ENCODE results near the gene IL1RL2.

IL1RL2 gene

DNA sequence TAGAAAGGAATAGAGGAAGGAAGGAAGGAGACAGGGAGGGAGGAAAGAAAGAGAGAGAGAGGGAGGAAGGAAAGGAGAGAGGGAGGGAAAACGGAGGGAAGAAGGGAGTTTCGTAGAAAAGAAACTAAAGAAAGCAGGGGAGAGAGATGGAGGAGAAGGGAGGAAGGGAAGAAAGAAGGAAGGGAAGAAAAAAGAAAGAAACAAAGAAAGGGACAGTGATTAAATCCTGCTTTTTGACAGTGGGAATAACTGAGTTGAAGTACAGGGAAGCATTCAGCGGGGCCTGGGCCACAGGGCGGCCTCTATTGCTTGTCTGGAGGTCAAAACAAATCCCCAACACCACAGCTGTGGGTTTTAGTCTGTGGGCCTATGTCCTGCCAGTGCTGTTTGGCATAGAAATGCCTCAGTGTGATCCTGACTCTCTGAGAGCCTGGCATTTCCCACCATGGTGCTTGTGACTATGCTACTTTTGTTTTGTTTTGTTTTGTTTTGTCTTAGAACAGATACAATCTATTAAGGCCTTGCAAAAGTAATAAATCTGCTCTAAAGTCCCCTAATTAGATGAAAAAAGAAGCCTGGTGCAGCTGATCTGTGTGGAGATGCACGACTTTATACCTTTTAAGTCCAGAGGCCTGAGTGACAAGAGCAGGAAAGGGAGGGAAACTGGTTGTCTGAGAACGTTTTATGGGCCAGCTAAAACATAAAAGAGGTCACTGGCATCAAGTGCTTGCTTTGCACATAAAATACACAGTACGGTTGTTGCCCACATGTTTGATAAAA lies 40.0 kb downstream of the IL1RL2 start:
- no peaks in the 10 kb centered on the region for H3K9me3 ChIP-seq (ENCODE audit: low read length)
- no peaks in the 10 kb centered on the region for H3K27me3 ChIP-seq (ENCODE audit: insufficient read depth, low read length)
- H3K4me1 ChIP-seq (ENCODE audit: insufficient read depth, low read length): peaks cover 2% of the 10 kb centered on the region
- no peak overlapping the region for H3K4me3 ChIP-seq (ENCODE audit: low read length)
- no peak overlapping the region for H2AFZ ChIP-seq (ENCODE audit: low read depth, low read length)
- no peaks in the 10 kb centered on the region for H3K36me3 ChIP-seq (ENCODE audit: insufficient read depth, low read length)

DNA sequence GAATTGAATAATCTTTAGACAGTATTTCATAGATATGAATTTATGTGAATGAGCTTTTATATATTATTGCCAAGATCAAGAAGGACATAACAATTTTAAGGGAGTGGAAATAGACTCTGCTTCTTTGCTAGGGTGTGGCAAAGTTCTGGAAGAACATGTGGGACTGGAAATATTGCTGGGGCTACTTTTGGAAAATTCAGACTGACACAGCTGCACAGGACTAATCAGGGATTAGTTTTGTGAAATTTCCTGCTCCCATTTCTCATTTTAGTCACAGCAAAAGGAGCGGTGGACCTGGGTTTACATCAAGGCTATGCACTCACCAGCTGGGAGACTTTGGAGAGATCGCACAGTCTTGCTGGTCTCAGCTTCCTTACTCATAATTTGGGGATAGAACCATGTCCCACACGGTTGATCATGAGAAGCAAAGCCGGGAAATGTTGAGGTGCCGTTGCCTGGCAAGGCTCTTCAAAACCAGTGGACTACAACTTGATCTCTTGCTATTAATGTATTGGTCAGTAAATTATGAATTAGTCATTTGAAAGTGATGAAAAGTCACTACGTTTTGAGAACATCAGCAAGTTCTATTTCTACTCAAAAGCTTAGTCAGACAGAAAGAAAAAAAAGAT lies 42.4 kb downstream of the IL1RL2 start:
- Histone ChIP-seq H2AFZ (ENCODE audit: low read depth, low read length) (no peak overlapping the region), H3K4me3 (ENCODE audit: low read length) (no peak overlapping the region), H3K4me1 (ENCODE audit: insufficient read depth, low read length) (peaks cover 2% of the 10 kb centered on the region), H3K9me3 (ENCODE audit: low read length) (no peaks in the 10 kb centered on the region), H3K27me3 (ENCODE audit: insufficient read depth, low read length) (no peaks in the 10 kb centered on the region), H3K36me3 (ENCODE audit: insufficient read depth, low read length) (no peaks in the 10 kb centered on the region)

DNA sequence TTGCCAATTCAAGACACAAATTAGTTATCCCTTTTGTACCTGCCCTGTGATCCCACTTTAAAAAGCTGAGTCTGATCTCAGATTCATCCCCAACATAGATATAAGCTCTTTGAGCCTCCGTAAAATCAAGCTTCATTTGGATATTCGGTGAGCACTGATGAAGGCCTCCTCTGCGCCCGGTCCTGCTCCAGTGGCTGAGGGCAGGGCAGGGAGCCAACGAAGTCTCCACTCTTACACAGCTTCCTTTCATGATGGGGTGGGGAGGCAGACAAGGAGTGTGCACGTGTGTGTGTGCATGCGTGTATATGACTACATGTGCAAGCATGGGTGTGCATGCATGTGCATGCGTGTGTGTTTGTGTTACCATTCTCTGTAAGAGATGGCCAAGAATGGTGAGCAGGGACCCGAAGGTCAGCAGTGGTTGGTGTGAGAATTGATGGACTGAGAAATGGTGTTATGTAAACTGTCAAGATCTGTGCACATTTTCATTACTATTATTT lies 43.6 kb downstream of the IL1RL2 start:
- Histone ChIP-seq H3K9me3 (ENCODE audit: low read length) (no peaks in the 10 kb centered on the region), H3K27me3 (ENCODE audit: insufficient read depth, low read length) (no peaks in the 10 kb centered on the region), H2AFZ (ENCODE audit: low read depth, low read length) (no peak overlapping the region), H3K36me3 (ENCODE audit: insufficient read depth, low read length) (no peaks in the 10 kb centered on the region), H3K4me1 (ENCODE audit: insufficient read depth, low read length) (peaks cover 2% of the 10 kb centered on the region), H3K4me3 (ENCODE audit: low read length) (no peak overlapping the region)

- no peaks in the 10 kb centered on the region for H3K9me3 ChIP-seq (ENCODE audit: low read length)
- H2AFZ ChIP-seq (ENCODE audit: low read depth, low read length): no peak overlapping the region
- no peaks in the 10 kb centered on the region for H3K27me3 ChIP-seq (ENCODE audit: insufficient read depth, low read length)
- H3K36me3 ChIP-seq (ENCODE audit: insufficient read depth, low read length): no peaks in the 10 kb centered on the region
- H3K4me1 ChIP-seq (ENCODE audit: insufficient read depth, low read length): no peaks in the 10 kb centered on the region
- no peak overlapping the region for H3K4me3 ChIP-seq (ENCODE audit: low read length)
Observed at GRCh38 chr2:102233132-102233884, 46.5 kb downstream of the IL1RL2 start.

DNA sequence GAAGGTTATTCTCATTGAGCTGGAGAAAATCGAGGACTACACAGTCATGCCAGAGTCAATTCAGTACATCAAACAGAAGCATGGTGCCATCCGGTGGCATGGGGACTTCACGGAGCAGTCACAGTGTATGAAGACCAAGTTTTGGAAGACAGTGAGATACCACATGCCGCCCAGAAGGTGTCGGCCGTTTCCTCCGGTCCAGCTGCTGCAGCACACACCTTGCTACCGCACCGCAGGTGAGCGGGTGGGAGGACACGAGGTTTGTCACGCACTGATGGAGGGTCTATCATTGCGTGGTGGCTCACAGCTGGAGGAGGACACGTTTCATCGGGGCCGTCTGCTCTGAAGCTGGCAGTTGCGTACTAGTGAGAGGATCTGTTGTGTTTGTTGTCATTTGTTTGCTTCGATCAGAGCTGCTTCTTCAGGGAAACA lies 48.2 kb downstream of the IL1RL2 start:
- Histone ChIP-seq H3K9me3 (ENCODE audit: low read length) (no peaks in the 10 kb centered on the region), H3K27me3 (ENCODE audit: insufficient read depth, low read length) (no peaks in the 10 kb centered on the region), H3K4me1 (ENCODE audit: insufficient read depth, low read length) (no peaks in the 10 kb centered on the region), H3K4me3 (ENCODE audit: low read length) (no peak overlapping the region), H2AFZ (ENCODE audit: low read depth, low read length) (no peak overlapping the region), H3K36me3 (ENCODE audit: insufficient read depth, low read length) (no peaks in the 10 kb centered on the region)

GRCh38 chr2:102235491-102235890 lies 48.7 kb downstream of the IL1RL2 start:
- no peaks in the 10 kb centered on the region for H3K9me3 ChIP-seq (ENCODE audit: low read length)
- no peak overlapping the region for H2AFZ ChIP-seq (ENCODE audit: low read depth, low read length)
- no peaks in the 10 kb centered on the region for H3K4me1 ChIP-seq (ENCODE audit: insufficient read depth, low read length)
- no peaks in the 10 kb centered on the region for H3K36me3 ChIP-seq (ENCODE audit: insufficient read depth, low read length)
- no peak overlapping the region for H3K4me3 ChIP-seq (ENCODE audit: low read length)
- no peaks in the 10 kb centered on the region for H3K27me3 ChIP-seq (ENCODE audit: insufficient read depth, low read length)

- no peaks in the 10 kb centered on the region for H3K27me3 ChIP-seq (ENCODE audit: insufficient read depth, low read length)
- no peaks in the 10 kb centered on the region for H3K9me3 ChIP-seq (ENCODE audit: low read length)
- no peak overlapping the region for H3K4me3 ChIP-seq (ENCODE audit: low read length)
- H3K36me3 ChIP-seq (ENCODE audit: insufficient read depth, low read length): no peaks in the 10 kb centered on the region
- no peak overlapping the region for H2AFZ ChIP-seq (ENCODE audit: low read depth, low read length)
- no peaks in the 10 kb centered on the region for H3K4me1 ChIP-seq (ENCODE audit: insufficient read depth, low read length)
Observed at GRCh38 chr2:102236132-102236531, 49.3 kb downstream of the IL1RL2 start.

DNA sequence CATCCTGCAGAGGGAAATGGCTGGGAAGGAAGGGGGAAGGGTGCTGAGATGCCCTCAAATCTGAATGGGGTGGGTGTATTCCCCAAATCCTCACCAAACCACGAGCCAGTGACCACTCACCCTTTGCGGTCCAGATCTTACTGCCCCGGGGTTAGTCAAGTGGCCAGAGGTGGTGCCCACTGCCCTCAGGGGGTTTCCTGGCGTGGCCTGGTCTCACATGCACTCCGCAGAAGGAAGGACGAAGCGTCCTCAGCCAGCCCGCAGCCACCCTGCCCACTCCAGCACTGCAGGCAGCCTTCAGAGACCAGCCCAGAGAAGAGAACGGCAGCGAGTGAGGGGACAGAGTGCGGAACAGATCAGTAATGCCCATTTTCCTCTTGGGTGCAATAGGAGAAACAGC lies 50.4 kb downstream of the IL1RL2 start:
- Histone ChIP-seq H2AFZ (ENCODE audit: low read depth, low read length) (no peak overlapping the region), H3K9me3 (ENCODE audit: low read length) (no peaks in the 10 kb centered on the region), H3K36me3 (ENCODE audit: insufficient read depth, low read length) (no peaks in the 10 kb centered on the region), H3K4me1 (ENCODE audit: insufficient read depth, low read length) (no peaks in the 10 kb centered on the region), H3K4me3 (ENCODE audit: low read length) (no peak overlapping the region), H3K27me3 (ENCODE audit: insufficient read depth, low read length) (no peaks in the 10 kb centered on the region)

GRCh38 chr2:102238039-102238756 lies 51.4 kb downstream of the IL1RL2 start:
- H3K4me1 ChIP-seq (ENCODE audit: insufficient read depth, low read length): no peaks in the 10 kb centered on the region
- H3K36me3 ChIP-seq (ENCODE audit: insufficient read depth, low read length): no peaks in the 10 kb centered on the region
- H3K9me3 ChIP-seq (ENCODE audit: low read length): no peaks in the 10 kb centered on the region
- no peaks in the 10 kb centered on the region for H3K27me3 ChIP-seq (ENCODE audit: insufficient read depth, low read length)
- no peak overlapping the region for H3K4me3 ChIP-seq (ENCODE audit: low read length)
- H2AFZ ChIP-seq (ENCODE audit: low read depth, low read length): no peak overlapping the region

DNA sequence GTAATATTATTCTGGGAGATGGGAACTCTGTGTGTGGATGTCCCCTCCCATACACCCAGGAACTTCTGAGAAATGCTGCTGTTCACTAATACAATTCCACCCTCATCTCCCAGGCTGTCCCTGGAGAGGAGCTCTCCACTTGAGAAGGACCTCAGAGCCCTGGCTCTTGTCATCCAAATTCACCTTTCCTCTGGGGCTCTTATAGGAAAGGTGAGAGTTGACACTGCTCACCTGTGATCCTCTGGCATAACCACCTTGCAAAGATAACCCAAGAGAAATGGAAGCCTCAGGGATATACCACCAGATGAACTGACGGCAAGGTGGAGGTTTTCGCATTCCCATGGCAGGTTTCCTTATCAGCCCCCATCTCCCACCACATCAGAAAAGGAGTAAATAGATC lies 52.0 kb downstream of the IL1RL2 start:
- Histone ChIP-seq H3K27me3 (ENCODE audit: insufficient read depth, low read length) (no peaks in the 10 kb centered on the region), H3K4me1 (ENCODE audit: insufficient read depth, low read length) (no peaks in the 10 kb centered on the region), H3K36me3 (ENCODE audit: insufficient read depth, low read length) (no peaks in the 10 kb centered on the region), H3K4me3 (ENCODE audit: low read length) (no peak overlapping the region), H2AFZ (ENCODE audit: low read depth, low read length) (no peak overlapping the region), H3K9me3 (ENCODE audit: low read length) (no peaks in the 10 kb centered on the region)

GRCh38 chr2:102239344-102239743 lies 52.5 kb downstream of the IL1RL2 start:
- no peaks in the 10 kb centered on the region for H3K4me1 ChIP-seq (ENCODE audit: insufficient read depth, low read length)
- H3K36me3 ChIP-seq (ENCODE audit: insufficient read depth, low read length): no peaks in the 10 kb centered on the region
- H3K9me3 ChIP-seq (ENCODE audit: low read length): no peaks in the 10 kb centered on the region
- H2AFZ ChIP-seq (ENCODE audit: low read depth, low read length): no peak overlapping the region
- no peak overlapping the region for H3K4me3 ChIP-seq (ENCODE audit: low read length)
- H3K27me3 ChIP-seq (ENCODE audit: insufficient read depth, low read length): no peaks in the 10 kb centered on the region

DNA sequence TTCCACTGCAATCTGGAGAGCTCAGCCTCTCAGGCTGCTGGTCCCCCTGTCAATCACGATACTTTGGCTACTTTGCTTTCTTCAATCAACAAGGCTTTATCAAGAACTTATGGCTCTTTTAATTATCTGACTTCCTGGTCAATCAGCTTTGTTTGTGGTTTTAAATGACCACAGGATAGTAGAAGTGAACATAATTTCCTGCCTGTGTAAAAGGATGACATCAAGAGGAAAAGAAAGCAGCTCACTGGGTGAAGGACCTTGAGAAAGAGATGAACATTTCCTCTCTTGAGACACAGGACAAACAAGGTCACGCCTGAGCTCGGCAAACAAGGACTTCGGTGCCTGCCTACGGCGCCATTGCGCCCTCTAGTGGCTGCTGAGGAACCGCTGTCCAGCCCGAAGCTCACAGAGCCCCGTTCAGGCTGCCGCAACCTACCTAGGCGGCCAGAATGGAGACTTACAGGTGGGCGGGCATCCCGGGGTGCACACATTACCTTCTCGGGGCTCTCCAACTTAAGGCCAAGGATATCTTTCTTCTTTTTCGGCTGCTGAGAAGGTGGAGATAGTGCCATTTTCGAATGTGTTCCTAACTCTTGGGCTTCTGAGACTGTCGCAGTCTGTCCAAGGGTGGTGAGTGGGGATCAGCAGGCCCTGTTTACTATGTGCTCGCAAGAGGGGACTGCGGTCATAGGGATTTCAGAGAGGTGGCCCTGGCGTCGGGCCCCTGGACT lies 54.0 kb downstream of the IL1RL2 start:
- no peaks in the 10 kb centered on the region for H3K4me1 ChIP-seq (ENCODE audit: insufficient read depth, low read length)
- H3K27me3 ChIP-seq (ENCODE audit: insufficient read depth, low read length): no peaks in the 10 kb centered on the region
- no peaks in the 10 kb centered on the region for H3K9me3 ChIP-seq (ENCODE audit: low read length)
- no peak overlapping the region for H2AFZ ChIP-seq (ENCODE audit: low read depth, low read length)
- H3K4me3 ChIP-seq (ENCODE audit: low read length): no peak overlapping the region
- H3K36me3 ChIP-seq (ENCODE audit: insufficient read depth, low read length): no peaks in the 10 kb centered on the region

Data from neuron (in vitro differentiated cells).